ENCODE measurements around the gene INPP5J. TPM values are rescaled to one million over a fixed set of nuclear protein-coding genes. Genes with fewer than 3 reads are reported as not detected.

The INPP5J gene
- total RNA-seq, 4 donors from 2014 or later, result 0.26 to 3.2 (median 2.5) TPM

- Histone ChIP-seq H3K9me3 (no peaks in the 10 kb centered on the region), H3K27ac (no peak overlapping the region), H3K4me3 (no peak overlapping the region), H3K27me3 (no peaks in the 10 kb centered on the region), H3K36me3 (peaks cover 79% of the 10 kb centered on the region), H3K4me1 (peaks cover 20% of the 10 kb centered on the region)
- WGBS, result 86% methylated on average over 10 of the region's 10 CpGs
- TF ChIP-seq EP300 (IDR thresholded peaks at IDR 0.05) (no peak), POLR2A (IDR thresholded peaks at IDR 0.05) (no peak), POLR2AphosphoS5 (IDR thresholded peaks at IDR 0.05) (no peak)
- TF ChIP-seq, protein P1, sequence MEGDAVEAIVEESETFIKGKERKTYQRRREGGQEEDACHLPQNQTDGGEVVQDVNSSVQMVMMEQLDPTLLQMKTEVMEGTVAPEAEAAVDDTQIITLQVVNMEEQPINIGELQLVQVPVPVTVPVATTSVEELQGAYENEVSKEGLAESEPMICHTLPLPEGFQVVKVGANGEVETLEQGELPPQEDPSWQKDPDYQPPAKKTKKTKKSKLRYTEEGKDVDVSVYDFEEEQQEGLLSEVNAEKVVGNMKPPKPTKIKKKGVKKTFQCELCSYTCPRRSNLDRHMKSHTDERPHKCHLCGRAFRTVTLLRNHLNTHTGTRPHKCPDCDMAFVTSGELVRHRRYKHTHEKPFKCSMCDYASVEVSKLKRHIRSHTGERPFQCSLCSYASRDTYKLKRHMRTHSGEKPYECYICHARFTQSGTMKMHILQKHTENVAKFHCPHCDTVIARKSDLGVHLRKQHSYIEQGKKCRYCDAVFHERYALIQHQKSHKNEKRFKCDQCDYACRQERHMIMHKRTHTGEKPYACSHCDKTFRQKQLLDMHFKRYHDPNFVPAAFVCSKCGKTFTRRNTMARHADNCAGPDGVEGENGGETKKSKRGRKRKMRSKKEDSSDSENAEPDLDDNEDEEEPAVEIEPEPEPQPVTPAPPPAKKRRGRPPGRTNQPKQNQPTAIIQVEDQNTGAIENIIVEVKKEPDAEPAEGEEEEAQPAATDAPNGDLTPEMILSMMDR (IDR thresholded peaks at IDR 0.05), result no peak
- DNase-seq (ENCODE audit: low spot score in 2 of 2), result no peak
Measured at GRCh38 chr22:31097941-31098631, 24.7 kb upstream of the INPP5J start.

GRCh38 chr22:31098632-31099110, 24.1 kb upstream of the INPP5J start:
- no peak for DNase-seq (ENCODE audit: low spot score in 2 of 2)

GRCh38 chr22:31099386-31099785, 23.4 kb upstream of the INPP5J start:
- peaks cover 24% of the 10 kb centered on the region for H3K4me1 ChIP-seq
- 96% methylated on average over 6 of the region's 6 CpGs for WGBS
- no peak for DNase-seq (ENCODE audit: low spot score in 2 of 2)

More at GRCh38 chr22:31098632-31099110, 24.1 kb upstream of the INPP5J start:
- Histone ChIP-seq H3K4me1 (peaks cover 24% of the 10 kb centered on the region), H3K36me3 (peaks cover 74% of the 10 kb centered on the region), H3K4me3 (no peak overlapping the region), H3K27me3 (no peaks in the 10 kb centered on the region), H3K27ac (peak overlapping the region; percentile 54), H3K9me3 (no peaks in the 10 kb centered on the region)
- 81% methylated on average over 33 of the region's 36 CpGs for WGBS
- no peak for TF ChIP-seq EP300 (IDR thresholded peaks at IDR 0.05)
- TF ChIP-seq POLR2A (IDR thresholded peaks at IDR 0.05), result no peak
- TF ChIP-seq, protein P1 (IDR thresholded peaks at IDR 0.05), result no peak

GRCh38 chr22:31099841-31100761, 22.7 kb upstream of the INPP5J start:
- peaks cover 72% of the 10 kb centered on the region for H3K36me3 ChIP-seq
- H3K9me3 ChIP-seq, result no peaks in the 10 kb centered on the region
- H3K4me3 ChIP-seq, result no peak overlapping the region
- 94% methylated on average over 30 of the region's 34 CpGs for WGBS
- H3K27me3 ChIP-seq, result no peaks in the 10 kb centered on the region
- no peak for DNase-seq (ENCODE audit: low spot score in 2 of 2)
- H3K27ac ChIP-seq, result no peak overlapping the region
- TF ChIP-seq EP300 (IDR thresholded peaks at IDR 0.05), result no peak
- no peak for TF ChIP-seq POLR2A (IDR thresholded peaks at IDR 0.05)
- TF ChIP-seq POLR2AphosphoS5 (IDR thresholded peaks at IDR 0.05), result no peak
- TF ChIP-seq, protein P1 (IDR thresholded peaks at IDR 0.05), result no peak
- H3K4me1 ChIP-seq, result peaks cover 30% of the 10 kb centered on the region

More at GRCh38 chr22:31099386-31099785, 23.4 kb upstream of the INPP5J start:
- peak overlapping the region; percentile 54 for H3K27ac ChIP-seq
- no peaks in the 10 kb centered on the region for H3K27me3 ChIP-seq
- no peak for TF ChIP-seq POLR2A (IDR thresholded peaks at IDR 0.05)
- TF ChIP-seq, protein P1 (IDR thresholded peaks at IDR 0.05), result no peak
- no peak for TF ChIP-seq POLR2AphosphoS5 (IDR thresholded peaks at IDR 0.05)
- TF ChIP-seq EP300 (IDR thresholded peaks at IDR 0.05), result no peak
- H3K9me3 ChIP-seq, result no peaks in the 10 kb centered on the region
- peaks cover 70% of the 10 kb centered on the region for H3K36me3 ChIP-seq
- H3K4me3 ChIP-seq, result no peak overlapping the region
